GM19193 (cell line): ENCODE data around the gene TLR5.

Source experiments
- POLR2A ChIP-seq: IDR thresholded peaks from 4 replicates; pipeline ENCODE4 v1.6.1; 2011; ENCODE audit not compliant: insufficient read depth, insufficient read length; ENCODE audit errors: extremely low read depth

Gene TLR5, protein sequence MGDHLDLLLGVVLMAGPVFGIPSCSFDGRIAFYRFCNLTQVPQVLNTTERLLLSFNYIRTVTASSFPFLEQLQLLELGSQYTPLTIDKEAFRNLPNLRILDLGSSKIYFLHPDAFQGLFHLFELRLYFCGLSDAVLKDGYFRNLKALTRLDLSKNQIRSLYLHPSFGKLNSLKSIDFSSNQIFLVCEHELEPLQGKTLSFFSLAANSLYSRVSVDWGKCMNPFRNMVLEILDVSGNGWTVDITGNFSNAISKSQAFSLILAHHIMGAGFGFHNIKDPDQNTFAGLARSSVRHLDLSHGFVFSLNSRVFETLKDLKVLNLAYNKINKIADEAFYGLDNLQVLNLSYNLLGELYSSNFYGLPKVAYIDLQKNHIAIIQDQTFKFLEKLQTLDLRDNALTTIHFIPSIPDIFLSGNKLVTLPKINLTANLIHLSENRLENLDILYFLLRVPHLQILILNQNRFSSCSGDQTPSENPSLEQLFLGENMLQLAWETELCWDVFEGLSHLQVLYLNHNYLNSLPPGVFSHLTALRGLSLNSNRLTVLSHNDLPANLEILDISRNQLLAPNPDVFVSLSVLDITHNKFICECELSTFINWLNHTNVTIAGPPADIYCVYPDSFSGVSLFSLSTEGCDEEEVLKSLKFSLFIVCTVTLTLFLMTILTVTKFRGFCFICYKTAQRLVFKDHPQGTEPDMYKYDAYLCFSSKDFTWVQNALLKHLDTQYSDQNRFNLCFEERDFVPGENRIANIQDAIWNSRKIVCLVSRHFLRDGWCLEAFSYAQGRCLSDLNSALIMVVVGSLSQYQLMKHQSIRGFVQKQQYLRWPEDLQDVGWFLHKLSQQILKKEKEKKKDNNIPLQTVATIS

DNA sequence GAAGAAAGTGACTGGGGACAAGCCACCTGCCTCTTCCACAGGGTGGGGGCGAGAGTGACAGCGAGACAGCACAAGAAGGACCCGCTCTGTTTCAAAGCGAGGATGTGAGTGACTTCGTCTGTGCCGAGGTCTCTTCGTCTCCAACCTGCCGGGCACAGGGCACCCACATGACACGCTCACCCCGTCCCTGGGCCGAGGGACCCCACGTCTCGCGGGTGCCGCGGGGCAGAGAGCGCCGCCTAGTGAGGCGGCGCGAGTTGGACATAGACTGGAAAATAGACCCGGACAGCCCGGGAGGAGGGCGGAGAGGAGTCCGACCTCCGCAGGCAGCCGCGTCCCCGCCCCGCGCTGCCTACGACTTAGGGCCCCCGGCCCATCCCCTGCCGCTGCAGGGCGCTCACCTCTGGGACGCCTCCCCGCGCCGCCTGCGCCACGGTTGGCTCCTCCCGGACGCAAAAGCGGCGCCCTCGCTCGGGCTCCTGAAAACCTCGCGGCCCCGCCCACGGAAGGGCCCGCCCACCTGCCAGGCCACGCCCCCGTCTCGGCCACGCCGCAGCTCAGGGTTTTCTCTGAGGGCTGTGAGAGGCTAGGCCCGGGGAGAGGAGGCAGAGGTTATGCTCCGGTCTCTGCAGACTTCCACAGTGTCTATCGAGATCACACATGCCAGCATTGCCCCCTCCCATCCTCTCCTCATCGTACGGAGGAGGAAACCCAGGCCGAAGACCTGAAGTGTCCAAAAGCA, at the start of gene TLR5:
Gene TLR5, minus strand, starts transcription at position 454 of the 742 bp plus-strand sequence. CDS start 30,217 bp downstream, outside the sequence.
- TF ChIP-seq POLR2A = no peak

DNA sequence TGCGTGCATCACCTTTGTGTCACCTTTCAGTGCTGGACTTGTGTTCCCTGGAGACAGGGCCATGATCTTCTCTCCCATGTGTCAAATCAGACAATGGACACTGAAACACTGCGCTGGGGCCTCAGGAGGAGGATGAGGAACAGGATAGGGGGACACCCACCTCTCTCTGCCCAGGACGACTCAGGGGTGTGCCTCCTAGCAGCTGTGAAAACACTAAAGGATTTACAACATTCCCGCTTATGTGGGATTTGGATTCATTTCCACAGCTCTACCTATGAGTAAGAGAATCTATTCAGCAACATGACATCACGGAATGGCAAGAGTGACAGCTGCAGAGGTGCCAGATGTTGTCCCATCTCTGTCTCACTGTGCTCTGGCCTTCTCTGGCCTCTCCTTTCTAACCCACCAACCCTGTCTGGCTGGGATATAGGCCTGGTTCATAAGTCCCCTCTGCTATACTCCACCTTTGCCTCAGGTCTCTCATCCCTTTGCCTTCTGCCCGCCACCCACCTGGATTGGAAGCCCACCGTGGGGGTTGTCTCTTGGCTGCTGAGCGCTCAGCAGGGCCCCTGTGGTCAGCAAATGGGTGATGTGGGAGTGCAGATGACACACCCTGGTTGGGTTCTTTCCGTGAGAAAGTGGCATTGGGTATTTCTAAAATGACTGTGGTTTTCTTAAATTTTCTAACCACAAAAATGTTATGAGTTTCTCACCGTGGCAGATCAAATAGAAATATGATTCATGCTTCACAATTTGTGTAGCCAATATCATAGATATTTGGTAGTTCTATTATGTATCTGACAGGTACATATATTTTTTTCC, 47.1 kb upstream of the TLR5 start:
- no peak for TF ChIP-seq POLR2A

DNA sequence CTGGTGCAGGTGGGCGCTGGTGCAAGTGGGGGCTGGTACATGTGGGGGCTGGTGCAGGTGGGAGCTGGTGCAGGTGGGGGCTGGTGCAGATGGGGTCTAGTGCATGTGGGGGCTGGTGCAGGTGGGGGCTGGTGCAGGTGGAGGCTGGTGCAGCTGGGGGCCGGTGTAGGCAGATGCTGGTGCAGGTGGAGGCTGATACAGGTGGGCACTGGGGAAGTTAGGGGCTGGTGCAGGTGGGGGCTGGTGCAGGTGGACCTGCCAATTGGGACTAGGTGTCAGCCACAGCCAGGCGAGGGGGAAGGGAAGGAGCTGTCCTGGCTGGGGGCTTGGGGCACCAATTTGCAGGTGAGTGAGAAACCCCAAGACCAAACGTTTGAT, 46.5 kb upstream of the TLR5 start:
- TF ChIP-seq POLR2A = no peak

DNA sequence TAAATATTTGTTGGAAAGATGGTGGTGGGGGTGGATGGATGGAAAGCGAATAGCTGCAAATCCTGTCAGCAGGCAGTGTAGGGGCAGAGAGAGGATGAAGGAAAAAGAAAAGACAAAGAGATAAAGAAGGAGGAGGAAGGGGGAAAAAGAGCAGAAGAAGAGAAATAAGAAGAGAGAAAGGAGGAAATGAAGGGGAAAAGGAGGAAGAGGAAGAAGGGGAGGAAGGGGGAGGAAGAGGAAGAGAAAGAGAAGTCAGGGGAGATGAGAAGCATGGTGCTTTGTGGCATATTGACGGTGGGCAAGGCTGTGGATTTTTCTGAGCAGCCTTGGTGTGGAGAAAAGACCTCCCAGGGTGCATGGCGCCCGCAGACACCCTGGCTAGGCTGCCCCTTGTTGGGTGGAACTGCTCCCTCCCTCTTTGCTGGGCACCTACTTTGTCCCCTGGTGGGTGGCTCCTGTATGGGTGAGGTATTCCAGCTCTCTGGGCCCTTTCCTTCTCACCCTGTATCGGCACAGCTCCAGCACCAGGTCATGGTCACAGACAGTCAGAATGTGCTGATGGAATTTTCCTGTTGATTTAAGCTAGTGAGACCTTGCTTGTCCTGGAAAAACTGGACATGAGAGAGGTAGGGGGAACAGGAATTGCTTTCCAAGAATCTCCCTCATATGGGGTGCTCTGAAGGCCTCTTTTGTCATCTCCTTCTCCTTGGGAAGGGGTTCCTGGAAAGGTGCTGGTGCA, 45.7 kb upstream of the TLR5 start:
- no peak for TF ChIP-seq POLR2A

DNA sequence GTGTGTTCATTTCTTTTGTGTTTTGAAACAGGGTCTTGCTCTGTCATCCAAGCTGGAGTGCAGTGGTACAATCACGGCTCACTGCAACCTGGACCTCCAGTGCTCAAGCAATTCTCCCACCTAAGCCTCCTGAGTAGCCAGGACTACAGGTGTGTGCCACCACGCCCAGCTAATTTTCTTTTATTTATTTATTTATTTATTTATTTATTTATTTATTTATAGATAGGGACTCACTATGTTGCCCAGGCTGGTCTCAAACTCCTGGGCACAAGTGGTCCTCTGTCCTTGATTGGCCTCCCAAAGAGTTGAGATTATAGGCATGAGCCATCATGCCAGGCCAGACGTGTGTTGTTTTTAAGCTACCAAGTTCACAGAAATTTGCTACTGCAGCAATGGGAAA, 43.8 kb upstream of the TLR5 start:
- no peak for TF ChIP-seq POLR2A

DNA sequence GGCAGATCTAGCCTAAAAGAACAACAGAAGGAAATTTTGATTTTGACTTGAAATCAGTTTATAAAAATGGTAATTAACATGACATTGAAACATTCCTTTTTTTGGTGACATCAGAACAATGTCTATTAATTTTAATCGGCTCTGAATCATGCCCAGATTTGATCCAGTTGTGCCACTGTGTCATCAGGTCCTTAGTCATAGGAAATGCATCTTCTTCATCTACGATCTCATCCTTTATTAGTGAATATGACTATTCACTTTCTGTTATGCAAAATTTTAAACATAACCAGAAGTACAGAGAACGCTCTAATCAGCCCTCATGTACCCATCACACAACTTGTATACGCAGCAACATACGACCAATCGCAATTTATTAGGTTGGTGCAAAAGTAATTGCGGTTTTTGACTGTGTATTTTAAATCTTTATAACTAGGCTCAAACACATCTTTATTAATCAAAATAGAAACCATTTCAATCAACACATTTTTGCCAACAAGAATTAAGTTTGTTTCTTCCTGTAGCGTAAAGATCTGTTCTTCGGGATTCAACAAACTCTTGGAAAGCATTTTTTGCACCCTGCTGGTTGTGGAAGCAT, 40.3 kb upstream of the TLR5 start:
- no peak for TF ChIP-seq POLR2A

DNA sequence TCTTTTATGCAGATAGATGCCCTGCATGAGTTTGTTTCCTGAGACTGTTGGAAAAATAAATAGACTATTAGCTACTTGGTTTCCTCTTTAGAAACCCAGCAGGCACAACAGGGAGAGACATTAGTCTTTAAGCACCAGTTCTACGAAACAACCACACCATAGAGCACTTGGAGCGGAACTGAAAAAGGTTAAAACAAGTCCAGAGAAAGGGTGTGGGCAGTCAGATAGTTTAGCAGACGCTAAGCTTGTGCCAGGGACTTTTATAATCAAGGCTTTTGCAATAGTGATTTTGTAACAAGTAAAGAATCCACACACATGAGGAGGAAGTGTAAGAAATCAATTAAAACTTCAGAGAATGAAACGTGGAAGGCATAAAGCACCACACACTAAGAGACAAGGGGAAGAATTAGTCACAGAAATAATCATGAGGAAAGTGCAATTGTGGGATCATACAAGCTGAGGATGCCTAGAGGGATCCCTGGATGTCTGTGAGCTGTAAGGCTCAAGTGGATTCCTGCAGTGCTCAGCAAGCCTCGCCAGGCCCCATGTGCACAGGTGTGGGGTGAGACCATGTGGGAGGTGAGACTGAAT, 37.8 kb upstream of the TLR5 start:
- no peak for TF ChIP-seq POLR2A

DNA sequence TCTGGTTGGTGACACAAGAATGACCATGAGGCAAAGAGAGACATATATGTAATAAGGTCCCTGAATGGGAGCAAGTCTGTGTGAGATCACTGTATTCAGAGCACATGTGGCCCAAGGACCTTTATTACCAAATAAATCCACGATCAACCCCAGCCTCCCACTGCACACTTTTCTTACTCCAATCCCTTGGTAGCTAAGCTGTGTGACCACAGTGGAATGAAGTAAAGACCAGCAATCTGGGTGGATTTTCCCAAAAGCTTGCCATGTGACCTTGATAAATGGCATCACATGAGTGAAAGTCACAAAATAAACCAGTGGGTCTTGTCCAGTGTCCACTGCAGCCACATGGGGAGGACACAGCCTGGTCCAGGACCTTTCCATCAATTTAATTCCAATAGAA, 36.7 kb upstream of the TLR5 start:
- no peak for TF ChIP-seq POLR2A

DNA sequence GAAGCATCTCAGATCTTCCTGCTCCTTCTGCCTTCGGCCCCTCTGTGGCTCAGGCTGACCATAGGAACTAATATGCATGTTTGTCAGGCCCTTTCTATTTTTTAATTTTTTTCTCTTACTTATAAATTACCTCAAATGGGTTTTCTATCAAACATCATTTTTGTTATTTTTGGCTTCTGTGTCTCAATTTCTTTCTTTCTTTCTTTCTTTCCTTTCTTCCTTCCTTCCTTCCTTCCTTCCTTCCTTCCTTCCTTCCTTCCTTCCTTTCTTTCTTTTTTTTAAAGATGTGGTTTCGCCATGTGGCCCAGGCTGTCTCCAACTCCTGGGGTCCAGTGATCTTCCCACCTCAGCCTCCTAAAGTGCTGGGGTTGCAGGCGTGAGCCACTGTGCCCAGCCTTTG, 36.2 kb upstream of the TLR5 start:
- no peak for TF ChIP-seq POLR2A

DNA sequence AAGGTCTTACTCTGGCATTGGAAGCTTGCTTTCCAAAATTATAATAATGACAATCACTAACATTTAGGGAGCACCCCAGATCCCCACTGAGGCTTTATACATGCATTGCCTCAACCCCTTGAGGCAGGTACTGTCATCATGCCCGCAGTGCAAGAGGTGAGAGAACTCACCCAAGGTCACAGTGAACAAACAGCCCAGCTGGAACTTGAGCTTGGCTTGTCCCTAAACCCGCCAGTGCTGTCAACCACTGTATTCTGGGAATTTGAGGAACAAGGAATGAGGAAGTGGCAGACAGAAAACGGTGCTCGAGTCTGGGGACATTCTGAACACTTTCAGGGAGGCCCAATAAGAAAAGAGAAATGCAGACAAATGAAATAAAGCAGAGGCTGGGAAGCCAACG, 34.6 kb upstream of the TLR5 start:
- TF ChIP-seq POLR2A = no peak

DNA sequence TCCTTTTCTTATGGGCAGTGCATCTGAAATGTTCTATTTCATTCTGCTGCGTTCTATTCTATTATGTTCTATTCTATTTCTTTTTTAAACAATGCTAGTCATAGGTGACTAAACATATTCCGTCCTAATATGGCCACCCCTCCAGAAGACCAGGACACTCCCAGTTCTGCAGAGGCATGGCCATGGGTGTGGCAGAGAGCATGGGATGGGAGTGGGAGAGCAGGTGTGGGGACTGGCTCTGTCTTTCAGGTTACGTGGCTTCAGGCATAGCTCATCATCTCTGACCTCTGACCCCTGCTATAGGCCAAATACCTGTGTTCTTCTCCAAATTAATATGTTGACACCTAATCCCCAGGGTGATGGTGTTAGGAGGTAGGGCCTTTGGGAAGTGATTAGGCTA, 33.4 kb upstream of the TLR5 start:
- no peak for TF ChIP-seq POLR2A

DNA sequence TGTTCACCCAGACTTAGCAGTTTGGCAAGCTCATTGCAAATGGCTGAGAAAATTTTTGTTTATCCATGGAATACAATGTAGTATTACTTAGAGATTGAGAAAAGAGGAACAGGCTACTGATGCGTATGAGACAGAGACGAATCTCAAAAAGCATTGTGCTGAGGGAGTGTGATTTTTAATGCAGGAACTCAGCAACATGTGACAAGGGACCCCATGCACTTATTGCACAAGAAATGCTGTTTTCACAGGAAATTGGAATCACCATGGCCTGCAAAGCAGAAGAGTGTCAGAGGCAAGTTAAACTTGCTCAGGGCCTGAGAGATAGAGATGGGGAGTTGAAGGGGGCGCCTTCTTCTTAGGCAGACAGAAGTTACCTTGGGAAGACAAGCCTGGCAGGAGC, 32.6 kb upstream of the TLR5 start:
- no peak for TF ChIP-seq POLR2A

DNA sequence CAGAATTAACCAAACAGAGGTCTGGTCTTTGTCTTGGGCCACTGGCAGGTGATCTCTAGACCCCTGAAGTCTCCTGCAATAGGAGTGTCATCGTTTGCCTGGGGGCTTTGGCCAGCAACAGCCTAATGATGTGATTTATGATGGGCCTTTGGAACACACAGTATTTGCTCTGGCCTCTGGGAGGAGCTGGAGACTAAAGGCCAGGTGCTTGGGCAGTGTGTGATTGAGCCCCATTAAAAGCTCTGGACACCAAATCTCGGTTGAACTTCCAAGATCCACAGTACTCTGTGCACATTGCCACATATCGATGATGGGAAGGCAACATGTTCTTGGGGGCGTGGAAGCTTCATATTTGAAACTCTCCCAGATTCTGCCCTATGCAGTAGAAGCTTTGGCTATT, 32.0 kb upstream of the TLR5 start:
- TF ChIP-seq POLR2A = no peak
